HTERT RPE-1 (cell line): ENCODE results near the gene PCDH11X.
"Not testable (repeated sequence)": the region's sequence is repeated elsewhere in the genome, so short reads cannot be mapped to it uniquely, and the experiment has no call there.

Source experiments
- in situ Hi-C: fragments of 300-500 bp; cut with MboI; formaldehyde crosslinking; loops from 4 replicates; pipeline ENCODE4 v1.14.3; 2020; ENCODE audit warnings: low sequenced_read_pairs

Gene PCDH11X

DNA sequence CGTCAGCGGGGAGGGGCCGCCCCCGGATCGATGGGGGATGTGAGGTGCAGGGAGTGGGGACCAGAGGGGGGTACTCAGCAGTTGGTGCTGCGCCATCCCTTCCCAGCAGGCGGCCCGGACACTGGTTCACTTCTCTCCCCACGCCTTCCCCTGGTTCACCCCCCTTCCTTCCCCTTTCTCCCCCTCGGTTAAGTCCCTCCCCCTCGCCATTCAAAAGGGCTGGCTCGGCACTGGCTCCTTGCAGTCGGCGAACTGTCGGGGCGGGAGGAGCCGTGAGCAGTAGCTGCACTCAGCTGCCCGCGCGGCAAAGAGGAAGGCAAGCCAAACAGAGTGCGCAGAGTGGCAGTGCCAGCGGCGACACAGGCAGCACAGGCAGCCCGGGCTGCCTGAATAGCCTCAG is at the start of gene PCDH11X:
Gene PCDH11X, plus strand, starts transcription at position 241 of the 400 bp plus-strand sequence. CDS start 56,130 bp downstream, outside the sequence.
- in situ Hi-C loops: not testable (repeated sequence)

DNA sequence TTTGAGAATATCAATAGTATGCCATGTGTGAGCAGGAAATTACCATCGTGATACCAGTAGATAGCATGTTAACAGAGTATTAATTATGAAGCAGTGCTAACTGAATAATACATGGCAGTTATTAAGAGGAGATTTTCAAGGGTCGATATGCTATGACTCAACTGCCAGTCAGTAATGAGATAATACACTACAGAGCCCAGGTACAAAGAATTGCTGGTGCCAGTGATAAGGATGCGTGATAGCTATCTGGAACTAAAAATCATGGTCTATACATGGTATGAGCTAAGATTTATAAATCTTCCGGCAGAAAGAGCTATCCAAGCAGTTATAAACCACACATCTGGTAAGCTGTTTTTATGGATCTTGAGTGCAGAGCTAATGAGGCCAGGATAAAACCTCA is 31.7 kb upstream of the PCDH11X start:
- in situ Hi-C loops: not testable (repeated sequence)

GRCh38 chrX:91753022-91753421 is 26.2 kb upstream of the PCDH11X start:
- in situ Hi-C loops: not testable (repeated sequence)

DNA sequence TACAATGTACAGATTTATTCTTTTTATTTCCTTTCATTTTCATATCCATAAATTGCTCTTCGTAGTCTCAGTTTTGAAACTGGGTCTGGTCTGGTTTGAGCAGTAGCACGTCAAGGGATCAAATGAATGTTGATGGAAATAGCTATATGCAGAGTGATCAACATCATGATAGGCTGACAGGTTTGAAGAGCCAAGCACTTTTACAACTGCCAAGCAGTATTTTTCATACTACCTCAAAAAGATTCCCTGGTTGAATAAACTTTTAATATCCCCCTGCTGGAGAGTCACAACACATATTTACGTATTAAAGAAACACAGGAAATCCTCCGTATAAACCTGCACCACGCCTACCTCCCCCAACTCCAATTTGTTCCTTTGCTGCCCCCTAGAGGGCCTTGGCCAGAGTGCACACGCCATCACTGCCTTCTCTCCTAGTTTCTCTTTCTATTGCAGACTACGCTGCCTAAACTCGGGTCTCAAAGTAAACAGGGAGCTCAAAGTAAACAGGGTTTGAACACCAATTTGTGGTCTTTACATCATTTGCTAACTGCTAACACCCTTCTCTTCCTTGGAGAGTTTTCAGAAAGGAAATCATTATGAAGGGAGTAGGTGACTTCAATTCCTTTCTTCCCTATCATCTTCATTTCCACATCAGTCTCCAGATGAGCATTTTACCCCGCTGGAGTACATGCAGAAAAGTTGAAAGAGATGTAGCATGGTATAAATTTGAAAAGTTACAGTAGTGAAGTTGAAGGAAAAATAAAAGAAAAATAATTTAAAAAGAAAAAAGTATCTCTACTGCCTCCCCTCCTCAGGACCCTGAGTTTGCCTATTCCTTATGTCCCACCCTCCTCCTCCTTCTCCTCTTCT is 8.3 kb upstream of the PCDH11X start:
- in situ Hi-C loops: not testable (repeated sequence)

GRCh38 chrX:91773943-91774342 is 5.2 kb upstream of the PCDH11X start:
- in situ Hi-C loops: not testable (repeated sequence)

GRCh38 chrX:91780008-91780407 is 833 bp downstream of the PCDH11X start:
- in situ Hi-C loops: not testable (repeated sequence)

DNA sequence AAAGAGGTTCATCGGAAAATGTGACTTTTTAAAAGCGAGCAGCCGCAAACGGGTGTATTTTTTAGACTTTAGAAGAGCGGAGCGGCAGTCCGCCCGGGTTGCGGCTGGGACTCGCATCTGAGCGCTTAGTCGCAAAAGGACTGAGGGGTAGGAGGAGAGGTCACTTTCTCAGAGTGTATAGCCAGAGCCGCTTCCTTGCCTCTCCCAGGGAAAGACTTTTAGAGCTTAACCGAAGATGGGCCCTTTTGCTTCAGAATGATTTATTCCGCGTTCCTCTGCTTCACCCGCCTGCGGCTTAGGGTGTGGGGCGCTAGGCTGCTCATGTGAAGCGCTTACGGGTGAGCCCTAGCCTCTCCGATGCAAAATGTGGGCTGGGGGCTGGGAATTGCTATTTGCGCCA is 1.5 kb downstream of the PCDH11X start:
- in situ Hi-C loops: not testable (repeated sequence)

- in situ Hi-C loops: not testable (repeated sequence)
Measured at GRCh38 chrX:91781553-91782298, 2.6 kb downstream of the PCDH11X start.

DNA sequence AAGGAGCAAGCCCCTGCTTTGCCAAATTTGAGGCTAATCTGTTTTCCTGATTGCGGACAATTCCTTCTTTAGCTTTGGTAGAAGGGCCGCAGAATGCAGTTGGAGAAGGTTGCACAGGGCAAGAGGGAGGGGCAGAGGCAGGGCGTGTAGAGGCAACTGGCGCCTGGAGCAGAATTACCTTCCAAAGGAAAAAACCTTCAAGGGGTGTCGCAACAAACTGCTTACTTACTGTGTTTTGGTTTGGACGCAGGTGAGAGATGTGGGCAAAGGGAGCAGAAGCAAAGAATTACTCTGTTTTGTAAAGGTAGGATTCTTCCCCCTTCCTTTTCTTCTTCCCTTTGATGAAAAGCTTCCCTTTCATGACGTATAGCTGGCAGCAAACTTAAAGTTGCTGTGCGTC is 3.6 kb downstream of the PCDH11X start:
- in situ Hi-C loops: not testable (repeated sequence)

DNA sequence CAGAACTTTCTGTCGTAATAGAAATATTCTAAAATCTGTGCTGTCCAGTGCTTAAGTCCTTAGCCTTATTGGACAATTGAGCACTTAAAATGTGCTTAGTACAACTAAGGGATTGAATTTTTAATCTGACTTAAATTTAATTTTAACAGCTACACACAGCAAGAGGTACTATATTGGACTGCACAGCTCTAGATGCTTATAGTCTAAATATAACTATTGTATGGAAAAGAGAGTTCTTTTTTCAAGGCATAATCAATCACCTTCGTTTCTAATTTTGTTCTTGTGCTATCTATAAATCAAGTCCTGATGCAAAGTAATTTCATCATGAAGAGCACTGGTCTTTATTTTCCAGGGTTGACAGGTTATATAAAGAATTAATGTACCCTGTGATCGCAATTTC is 38.4 kb downstream of the PCDH11X start:
- in situ Hi-C loops: not testable (repeated sequence)

DNA sequence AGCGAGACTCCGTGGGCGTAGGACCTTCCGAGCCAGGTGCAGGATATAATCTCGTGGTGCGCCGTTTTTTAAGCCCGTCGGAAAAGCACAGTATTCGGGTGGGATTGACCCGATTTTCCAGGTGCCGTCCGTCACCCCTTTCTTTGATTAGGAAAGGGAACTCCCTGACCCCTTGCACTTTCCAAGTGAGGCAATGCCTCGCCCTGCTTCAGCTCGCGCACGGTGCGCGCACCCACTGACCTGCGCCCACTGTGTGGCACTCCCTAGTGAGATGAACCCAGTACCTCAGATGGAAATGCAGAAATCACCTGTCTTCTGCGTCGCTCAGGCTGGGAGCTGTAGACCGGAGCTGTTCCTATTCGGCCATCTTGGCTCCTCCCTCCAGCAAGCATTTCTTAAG is 46.1 kb downstream of the PCDH11X start:
- in situ Hi-C loops: not testable (repeated sequence)
